ENCODE measurements around the gene PROZ.

PROZ gene

GRCh38 chr13:113120300-113121182, 37.9 kb upstream of the PROZ start:
- DNase-seq = no peak

GRCh38 chr13:113121183-113121927, 37.1 kb upstream of the PROZ start:
- no peak for DNase-seq

GRCh38 chr13:113121928-113122471, 36.4 kb upstream of the PROZ start:
- DNase-seq = no peak

- no peak for DNase-seq
Measured at GRCh38 chr13:113122550-113123225, 35.8 kb upstream of the PROZ start, which contains the start of gene F10. Gene F10, plus strand, starts transcription at chr13:113122799. Its CDS starts 57 bp downstream, at chr13:113122856.

- no peak for DNase-seq
Measured at GRCh38 chr13:113123226-113124201, 34.9 kb upstream of the PROZ start.

- no peak for DNase-seq
Measured at GRCh38 chr13:113124211-113124970, 34.1 kb upstream of the PROZ start.

- no peak for DNase-seq
Measured at GRCh38 chr13:113125506-113126264, 32.8 kb upstream of the PROZ start.

GRCh38 chr13:113126265-113127150, 31.9 kb upstream of the PROZ start:
- DNase-seq = no peak

- DNase-seq = no peak
Measured at GRCh38 chr13:113129480-113129879, 29.0 kb upstream of the PROZ start.

- DNase-seq = no peak
Measured at GRCh38 chr13:113129921-113130750, 28.3 kb upstream of the PROZ start.

GRCh38 chr13:113135281-113135760, 23.1 kb upstream of the PROZ start:
- DNase-seq = no peak

GRCh38 chr13:113137691-113138298, 20.7 kb upstream of the PROZ start:
- DNase-seq = no peak

- no peak for DNase-seq
Measured at GRCh38 chr13:113138792-113139551, 19.5 kb upstream of the PROZ start.

- no peak for DNase-seq
Measured at GRCh38 chr13:113139577-113139976, 18.9 kb upstream of the PROZ start.

- DNase-seq = no peak
Measured at GRCh38 chr13:113140677-113141600, 17.5 kb upstream of the PROZ start.

- DNase-seq = no peak
Measured at GRCh38 chr13:113141601-113141970, 16.9 kb upstream of the PROZ start.

All from NCI-H226 (cell line).